HTR-8/SVneo (cell line): ENCODE data around the gene SLC44A3.

Experiments used
- DNase-seq: peaks from one replicate; pipeline ENCODE4 v3.0.0; 2011; ENCODE audit warnings: low spot score, mixed read lengths; ENCODE audit not compliant: insufficient read length
- FAIRE-seq: peaks from 2 replicates; lab custom pipeline; 2011; peaks lifted over from hg19 to GRCh38; lab: Jason Lieb, UNC

SLC44A3 gene

DNA sequence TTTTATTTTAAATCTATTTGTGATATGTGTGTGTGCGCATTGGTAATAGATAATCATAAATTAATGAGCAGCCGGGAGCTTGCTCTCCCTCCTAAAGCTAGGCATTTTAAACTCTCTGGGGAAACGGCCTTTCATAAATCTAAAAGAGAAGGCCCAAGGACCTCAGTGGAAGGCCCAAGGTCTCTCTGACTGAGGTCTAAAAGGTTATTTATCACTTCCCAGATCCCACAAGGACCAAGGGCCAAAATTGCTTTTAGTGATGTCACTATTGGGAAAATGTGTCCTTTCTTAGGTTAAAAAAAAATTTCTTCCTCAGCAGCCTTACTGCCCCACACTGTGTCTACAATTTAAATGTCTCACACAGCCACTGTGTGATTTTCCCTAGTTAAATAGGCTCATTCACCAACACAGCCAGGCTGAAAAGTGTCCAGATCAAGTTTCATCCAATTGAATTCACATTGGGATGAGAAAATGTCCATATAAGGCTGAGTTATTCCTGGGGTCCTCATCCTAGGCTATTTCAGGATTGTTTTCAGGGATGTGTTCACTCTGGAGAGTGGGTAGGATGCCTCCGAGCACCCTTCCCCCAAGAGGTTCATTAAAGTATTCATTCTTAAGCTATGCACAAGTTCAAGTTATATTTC lies 46.1 kb downstream of the SLC44A3 start:
- FAIRE-seq: no peak
- no peak for DNase-seq

DNA sequence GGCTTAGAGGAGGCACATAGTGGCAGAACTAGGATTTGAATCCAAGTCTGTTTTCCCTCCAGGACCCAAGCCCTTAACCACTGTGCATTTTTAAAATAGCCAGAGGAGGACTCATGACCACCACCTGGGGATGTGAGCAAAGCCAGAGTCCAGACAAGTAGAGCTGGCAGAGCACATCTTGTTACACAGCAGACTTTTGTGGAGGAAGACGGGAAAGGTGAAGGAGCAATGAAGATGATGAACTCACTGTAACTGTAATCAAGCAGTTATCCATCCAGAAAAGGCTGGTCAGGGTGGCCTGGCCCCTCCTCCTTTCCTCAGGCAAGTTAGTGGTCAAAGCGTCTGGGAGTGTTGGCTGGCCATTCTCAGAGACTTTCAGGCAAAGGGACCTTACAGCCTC lies 50.9 kb downstream of the SLC44A3 start:
- DNase-seq (no peak), FAIRE-seq (no peak)

GRCh38 chr1:94872771-94873495 lies 52.8 kb downstream of the SLC44A3 start:
- FAIRE-seq: peak; percentile 9
- DNase-seq: no peak

GRCh38 chr1:94873520-94874351 lies 53.6 kb downstream of the SLC44A3 start:
- DNase-seq (no peak), FAIRE-seq (no peak)

DNA sequence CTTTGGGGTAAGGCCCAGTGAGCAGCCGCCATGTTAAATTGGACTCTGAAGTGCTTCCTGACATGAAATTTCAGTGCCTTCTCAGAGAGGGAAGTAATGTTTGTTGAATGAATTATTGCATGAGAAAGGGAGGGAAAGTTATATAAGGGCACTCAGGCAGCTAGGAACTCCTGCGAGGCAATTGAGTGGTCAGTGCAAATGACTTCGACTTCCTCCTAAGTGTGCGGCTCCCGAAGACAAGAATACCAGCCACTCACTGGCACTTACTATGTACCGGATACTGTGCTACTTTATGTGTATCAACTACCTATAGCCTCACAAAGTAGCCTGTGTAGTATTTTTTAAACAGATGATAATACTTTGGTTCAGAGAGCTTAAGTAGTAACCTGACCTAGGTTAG lies 54.3 kb downstream of the SLC44A3 start:
- DNase-seq (no peak), FAIRE-seq (no peak)

DNA sequence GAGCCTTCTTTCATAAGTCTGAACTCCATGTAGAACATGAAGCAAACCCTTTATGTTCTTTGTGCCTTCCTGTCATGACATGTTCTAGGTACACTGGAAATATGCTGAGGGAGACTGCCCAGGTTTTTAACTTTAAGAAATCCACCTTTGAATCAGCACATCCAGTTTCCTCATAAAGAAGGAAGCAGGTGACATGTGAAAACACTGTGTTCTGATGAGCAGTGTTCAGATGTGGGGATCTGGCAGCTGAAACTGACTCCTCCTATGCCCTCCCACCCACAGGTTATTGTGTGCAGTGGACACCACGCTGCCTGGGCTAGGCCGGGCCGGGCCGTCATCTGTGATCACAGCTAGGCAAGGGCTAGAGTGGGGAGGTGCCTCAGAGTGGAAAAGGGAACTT lies 55.6 kb downstream of the SLC44A3 start:
- no peak for FAIRE-seq
- DNase-seq: no peak

DNA sequence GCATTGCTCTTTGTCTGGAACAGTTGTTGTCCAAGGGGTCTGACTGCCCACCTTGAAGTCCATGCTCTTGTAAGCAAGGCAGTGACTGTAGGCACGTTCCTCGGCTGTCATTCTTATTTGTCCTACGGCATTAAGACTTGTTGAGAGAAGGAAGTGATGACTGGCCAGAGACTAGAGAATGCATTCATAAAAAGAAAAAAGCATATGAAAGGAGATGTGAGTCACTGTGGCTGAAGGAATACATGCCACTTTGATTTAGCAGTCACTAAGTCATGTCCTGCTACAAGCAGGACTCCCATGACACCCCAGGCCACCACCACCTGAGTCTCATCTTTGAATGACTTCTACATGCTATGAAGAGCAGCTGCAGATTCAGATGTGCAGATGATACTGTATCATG lies 56.2 kb downstream of the SLC44A3 start:
- DNase-seq (no peak), FAIRE-seq (no peak)

- FAIRE-seq: no peak
- DNase-seq: no peak
These were observed 58.2 kb downstream of the SLC44A3 start for GRCh38 chr1:94878329-94878728.

- no peak for DNase-seq
These were observed 63.5 kb downstream of the SLC44A3 start for GRCh38 chr1:94883691-94884090.

GRCh38 chr1:94884106-94884505 lies 63.9 kb downstream of the SLC44A3 start:
- DNase-seq: peak; percentile 30
- FAIRE-seq: no peak

More at GRCh38 chr1:94883691-94884090, 63.5 kb downstream of the SLC44A3 start:
- FAIRE-seq: no peak

DNA sequence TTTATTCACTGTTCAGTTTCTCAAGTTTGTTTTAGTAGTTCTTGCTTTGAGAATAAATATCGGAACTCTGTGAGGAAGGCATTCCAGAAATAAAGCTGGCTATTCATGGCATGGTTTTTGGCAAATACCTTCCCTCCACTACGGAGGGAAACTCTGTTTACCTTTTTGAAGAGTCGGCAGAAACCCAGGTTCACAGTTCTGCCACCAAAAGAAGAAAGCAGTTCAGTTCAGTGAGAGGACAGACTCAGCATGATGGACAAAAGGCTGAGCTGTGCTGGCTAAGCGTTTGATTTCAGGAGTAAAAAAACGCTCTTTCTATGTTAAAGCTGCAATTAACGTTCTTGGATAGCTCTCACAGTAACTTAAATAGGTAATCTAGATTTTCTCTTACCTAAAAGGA lies 64.3 kb downstream of the SLC44A3 start:
- FAIRE-seq (no peak), DNase-seq (no peak)

DNA sequence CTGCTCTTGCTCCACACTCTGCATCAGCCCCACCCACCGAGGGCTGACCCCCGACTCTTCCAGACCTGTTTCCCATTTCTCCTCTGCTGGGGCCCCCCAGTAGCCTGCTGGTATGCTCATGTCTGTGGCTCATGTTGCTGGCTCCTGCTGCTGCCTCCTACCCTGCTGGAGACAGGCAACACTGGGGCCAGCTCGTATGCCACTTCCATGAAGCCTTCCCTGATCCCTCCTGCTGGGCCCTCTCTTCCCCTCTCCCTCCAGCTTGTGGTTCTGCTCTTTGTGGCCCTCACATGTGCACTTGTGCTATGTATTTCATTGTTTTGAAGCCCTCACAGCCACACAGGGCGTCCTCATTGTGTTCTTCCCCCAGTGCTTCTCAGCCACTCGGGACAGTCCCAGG lies 66.2 kb downstream of the SLC44A3 start:
- FAIRE-seq (no peak), DNase-seq (no peak)

- FAIRE-seq (no peak), DNase-seq (no peak)
These were observed 66.9 kb downstream of the SLC44A3 start for GRCh38 chr1:94887106-94887505.

DNA sequence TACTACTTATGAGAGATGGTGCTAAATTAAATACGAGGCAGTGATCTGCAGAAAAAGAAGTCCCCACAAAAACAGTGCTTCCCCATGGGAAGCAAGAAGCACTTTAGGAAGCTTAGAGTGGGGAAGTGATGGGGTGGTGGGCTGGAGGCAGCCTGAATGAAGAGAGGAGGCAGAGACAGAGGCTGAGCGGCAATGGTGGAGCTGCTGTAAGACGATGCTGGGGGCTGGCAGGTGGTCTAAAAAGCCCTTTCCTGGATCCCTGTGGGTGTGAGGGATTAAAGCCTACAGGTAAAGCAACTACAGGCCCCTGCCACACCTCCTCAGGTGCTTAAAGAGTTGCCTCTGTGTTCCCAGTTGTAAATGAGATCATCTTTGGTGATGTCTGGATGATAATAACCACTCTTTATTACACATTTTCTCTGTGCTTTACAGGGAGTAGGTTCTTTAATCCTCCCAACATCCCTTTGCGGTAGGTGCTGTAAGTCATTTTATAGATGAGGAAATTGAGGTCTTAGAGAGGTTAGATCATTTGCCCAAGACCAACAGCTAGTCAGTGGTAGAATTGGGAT lies 67.5 kb downstream of the SLC44A3 start:
- no peak for DNase-seq
- FAIRE-seq: no peak

- no peak for FAIRE-seq
- DNase-seq: no peak
These were observed 68.0 kb downstream of the SLC44A3 start for GRCh38 chr1:94888201-94888600.

GRCh38 chr1:94892604-94893254 lies 72.6 kb downstream of the SLC44A3 start:
- FAIRE-seq: no peak

GRCh38 chr1:94894630-94895029 lies 74.5 kb downstream of the SLC44A3 start:
- no peak for FAIRE-seq
- no peak for DNase-seq

More at GRCh38 chr1:94892604-94893254, 72.6 kb downstream of the SLC44A3 start:
- DNase-seq: no peak

GRCh38 chr1:94895518-94895917 lies 75.4 kb downstream of the SLC44A3 start:
- FAIRE-seq: no peak
- DNase-seq: no peak

- FAIRE-seq (no peak), DNase-seq (no peak)
These were observed 78.6 kb downstream of the SLC44A3 start for GRCh38 chr1:94898491-94899385.
